ENCODE measurements around the gene COPG2.

Gene COPG2

DNA sequence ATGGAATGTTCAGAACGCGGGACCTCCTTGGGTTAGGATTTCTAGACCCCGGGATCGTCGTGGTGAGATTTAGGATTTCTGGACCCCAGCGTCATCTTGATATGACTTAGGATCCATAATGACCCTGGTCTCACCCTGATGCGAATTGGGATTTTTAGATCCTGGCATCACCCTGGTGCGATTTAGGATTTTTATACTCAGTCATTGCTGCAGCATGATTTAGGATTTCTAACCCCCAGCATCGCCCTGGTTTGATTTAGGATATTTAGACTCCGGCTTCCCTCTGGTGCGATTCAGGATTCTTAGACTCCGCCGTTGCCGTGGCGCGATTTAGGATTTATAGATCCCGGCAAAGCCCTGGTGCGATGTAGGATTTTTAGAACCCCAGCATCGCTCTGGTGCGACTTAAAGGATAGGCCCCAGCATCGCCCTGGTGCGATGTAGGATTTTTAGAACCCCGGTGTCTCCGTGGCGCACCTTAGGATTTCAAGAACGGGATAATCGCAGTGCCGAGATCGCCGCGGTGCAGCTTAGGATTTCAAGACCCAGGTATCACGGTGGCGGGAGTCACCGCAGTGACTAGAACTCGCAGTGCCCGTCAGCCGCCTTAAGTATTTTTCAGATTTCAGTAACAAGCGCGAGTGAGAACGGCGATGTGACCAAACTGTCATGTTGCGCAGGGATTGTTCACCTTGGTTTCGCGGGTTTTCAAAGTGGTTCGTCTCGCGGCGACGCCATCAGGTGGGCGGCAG is 175.8 kb downstream of the COPG2 start:
- no peak for DNase-seq

DNA sequence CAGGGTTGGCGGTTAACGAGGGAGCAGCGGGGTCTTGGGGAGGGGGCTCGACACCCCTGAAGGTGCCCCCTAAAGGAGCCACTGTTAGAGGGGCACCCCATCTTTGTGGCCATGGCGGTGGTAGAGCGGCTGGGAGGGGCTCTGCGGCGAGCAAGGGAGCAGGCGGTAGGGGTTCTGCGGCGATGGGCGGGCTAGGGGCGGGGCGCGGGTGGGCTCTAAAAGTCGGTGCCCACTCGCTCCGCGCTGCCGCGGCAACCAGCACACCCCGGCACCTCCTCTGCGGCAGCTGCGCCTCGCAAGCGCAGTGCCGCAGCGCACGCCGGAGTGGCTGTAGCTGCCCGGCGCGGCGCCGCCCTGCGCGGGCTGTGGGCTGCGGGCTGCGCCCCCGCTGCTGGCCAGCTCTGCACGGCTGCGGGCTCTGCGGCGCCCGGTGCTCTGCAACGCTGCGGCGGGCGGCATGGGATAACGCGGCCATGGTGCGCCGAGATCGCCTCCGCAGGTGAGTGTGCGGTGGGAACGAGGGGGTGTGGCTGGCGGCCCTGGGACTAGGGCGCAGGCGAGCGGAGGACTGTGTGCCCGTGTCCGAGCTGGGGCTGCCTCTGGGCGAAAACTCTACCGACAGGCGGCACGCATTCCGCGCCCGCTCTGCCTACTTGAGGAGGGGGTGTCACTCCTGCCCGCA is 176.6 kb downstream of the COPG2 start, which contains the start of gene MEST:
MEST (plus strand) TSS at position 245 of the 682 bp plus-strand sequence; CDS start at position 474, 229 bp downstream.
- DNase-seq, result peak; percentile 14

DNA sequence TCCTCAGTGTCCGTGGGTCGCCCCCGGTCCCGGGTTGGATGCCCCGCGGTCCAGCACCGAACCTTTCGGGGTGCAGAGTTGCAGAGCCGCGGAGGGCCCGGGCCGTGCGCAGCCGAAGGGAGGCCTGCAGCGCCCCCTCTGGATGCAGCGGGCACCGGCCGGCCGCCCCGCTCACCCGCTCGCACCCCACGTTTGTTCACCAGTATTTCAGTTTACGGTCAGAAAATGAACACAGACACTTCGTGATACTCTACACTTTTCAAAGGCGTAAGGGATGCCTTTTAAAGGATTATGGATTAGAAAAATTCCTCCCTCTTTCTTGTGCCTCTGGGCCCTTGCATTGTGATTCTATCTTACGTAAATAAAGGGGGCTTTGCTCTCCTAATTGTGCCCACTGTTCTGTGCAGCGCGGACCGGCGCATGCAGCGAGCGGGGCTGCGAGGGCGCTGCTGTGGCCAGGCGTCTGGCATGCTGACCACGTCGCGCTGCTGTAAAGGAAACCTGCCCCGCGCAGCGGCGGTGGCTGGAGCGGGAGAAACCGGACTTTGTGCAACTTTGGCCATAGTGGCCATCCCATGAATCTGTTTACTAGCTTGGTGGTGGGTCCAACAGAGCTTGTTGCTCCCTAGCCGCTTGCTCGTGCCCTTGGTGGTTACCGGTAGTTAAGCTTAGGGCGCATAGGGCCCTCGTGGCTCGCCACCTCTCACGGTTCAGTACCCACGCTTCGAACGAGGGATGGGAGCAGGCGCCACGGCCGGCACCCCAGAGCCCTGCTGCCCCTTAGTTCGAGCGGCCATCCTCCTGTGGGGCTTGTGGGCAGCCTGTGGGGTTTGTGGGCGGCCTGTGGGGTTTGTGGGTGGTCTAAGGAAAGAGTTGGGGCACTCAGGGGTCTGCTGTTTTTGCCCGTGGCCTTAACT is 177.4 kb downstream of the COPG2 start:
- peak; percentile 48 for DNase-seq

DNA sequence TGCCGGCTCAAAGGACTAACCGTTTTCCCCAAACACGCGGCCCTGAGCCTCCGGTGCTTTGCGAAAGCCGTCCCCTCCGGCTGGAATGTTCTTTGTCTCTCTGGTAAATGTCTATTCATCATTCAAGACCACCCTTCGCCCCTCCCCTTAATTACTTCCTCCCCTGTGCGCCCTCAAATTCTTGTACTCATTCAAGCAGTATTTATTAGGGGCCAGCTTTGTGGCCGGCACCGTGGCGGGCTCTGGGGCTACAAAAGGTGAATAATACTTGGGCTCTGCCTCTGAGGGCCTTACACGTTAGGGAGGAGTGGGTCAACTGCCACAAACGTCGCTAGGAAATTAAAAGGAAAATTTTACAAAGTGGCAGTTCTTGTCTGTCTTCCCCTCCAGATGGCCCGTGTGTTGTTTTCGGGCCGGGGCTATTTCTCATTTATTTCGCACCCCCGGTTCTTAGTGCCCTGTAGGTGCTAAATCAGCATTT is 178.2 kb downstream of the COPG2 start:
- no peak for DNase-seq

GRCh38 chr7:130489140-130489983 is 179.2 kb downstream of the COPG2 start:
- DNase-seq, result no peak

DNA sequence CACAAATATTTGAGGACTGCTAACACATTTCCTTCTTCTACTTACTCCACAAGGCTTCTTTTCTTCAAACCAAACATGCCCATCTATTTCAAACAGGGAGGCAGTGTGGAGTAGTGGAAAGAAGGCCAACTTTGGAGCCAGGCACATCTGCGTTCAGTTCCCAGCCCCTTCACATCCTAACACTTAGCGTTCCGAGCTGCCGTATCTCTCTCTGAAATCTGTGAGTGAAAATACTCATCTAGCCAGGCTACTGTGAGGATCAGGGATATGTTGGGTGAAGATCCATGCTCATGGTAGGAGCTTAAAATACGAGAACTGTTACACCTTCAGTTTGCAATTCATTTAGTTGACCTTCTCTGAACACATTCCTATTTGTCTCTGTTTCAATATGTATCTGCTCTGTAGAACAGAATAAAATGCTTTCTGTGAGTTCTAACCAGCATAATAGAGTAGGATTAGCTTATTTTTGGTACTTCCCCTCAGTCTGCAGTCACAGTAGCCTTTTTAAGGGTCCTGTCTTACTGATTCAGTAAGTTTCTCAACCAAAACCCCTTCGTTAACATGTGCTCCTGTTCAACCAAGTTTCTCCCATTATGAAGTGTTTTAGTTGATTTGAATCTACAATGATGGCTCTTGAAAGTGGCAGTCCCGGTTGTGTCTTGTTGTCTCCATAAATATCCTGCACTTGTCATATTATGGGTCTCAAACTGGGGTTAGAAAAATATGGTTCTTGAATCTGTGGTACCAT is 180.0 kb downstream of the COPG2 start:
- no peak for DNase-seq

DNA sequence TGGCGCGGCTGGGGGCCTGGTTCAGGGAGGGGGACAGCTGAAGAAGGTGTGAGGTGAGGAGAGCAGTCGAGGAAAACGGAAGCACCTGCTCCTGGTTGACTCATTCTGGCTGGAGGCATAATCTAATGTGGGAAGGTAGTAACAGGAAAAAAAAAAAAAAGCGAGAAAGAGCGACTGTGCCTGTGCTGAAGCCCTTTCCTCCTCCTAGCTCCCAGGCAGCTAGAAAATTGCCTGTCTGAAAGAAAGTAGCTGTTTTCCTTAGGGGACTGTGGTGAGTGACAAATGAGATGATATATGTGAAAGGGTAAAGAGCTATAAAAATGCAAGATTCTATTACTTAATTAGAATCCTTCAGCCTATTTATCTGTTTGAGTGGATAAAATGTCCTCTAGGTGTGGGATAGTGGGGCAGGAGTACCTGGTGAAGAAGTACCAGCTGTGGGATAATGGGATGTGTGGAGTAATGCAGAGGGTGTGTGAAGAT is 181.6 kb downstream of the COPG2 start:
- DNase-seq, result no peak

DNA sequence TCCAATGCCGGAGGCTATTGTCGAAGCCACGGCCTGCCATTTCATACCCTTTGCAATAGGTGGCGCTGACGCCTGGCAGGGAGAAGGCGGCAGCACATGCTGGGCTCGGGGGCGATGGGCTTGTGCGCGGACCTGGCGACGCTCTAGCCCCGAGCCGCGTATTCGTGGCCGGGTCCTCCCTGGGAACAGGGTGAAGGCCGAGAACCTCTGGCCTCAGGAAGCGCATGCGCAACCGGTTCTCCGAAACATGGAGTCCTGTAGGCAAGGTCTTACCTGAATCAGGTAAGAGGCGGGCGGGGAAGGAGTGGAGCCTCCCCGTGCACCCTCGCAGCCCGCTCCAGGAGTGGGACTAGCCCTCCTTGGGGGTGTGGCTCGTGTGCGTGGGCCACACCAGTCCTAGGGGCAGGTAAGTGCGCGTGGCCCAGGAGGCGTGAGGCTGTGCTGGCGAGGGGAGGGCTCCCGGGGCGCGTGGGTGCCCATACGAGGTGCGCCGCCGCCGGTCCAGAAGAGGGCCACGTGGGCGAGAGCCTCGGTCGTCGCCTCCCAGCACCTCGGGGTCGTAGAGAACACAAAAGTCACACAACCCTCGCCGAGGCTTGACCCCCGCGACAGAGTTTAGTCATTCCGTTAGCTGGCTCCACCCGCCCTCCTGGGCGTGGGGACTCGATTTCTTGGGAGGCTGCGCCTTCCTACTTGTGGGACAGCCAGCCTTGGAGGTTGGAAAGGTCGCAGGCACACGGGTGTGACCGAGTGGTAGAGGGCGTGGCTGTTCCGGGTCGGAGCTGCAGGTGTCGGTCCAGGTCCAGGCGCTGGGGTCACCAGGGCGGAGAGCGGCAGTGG is 182.2 kb downstream of the COPG2 start:
- DNase-seq, result peak; percentile 66

DNA sequence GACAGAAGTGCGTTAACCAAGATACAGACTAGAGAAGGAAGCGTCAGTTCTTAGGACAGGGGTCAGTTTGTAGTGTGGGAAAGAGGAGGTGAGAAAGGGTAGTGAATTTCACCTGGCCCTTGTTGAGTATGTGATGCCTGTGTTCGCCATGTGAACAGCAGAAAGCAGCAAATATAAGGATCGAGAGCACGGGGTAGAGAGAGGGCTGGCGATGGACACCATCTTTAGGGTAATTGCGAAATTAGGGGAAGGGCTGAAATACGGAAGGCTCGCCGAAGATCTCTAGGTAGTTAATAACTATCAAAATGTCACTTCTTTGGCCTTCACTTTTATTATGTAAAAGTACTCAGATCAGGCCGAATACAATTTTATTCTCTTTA is 182.8 kb downstream of the COPG2 start:
- no peak for DNase-seq

- DNase-seq, result no peak
These were observed 185.5 kb downstream of the COPG2 start for GRCh38 chr7:130483031-130483430.

DNA sequence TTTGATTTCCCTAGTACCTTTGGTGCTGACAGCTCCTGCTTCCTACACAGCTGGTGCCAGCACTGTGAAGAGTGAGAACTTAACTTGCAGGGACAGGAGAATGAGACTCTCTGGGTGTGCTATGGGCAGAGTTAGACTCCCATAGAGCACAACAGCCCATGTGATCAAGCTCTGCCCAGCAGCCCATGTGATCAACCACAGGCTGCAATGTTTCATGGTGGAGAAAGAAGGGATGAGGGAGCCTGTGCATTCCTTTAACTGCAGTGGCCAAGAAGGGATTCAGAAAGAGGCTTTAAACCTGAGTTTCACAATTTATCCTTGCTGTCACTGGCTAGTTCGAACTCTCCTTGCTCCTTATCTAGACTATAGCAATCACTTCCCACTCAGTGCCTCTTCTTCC is 186.7 kb downstream of the COPG2 start:
- DNase-seq, result no peak

DNA sequence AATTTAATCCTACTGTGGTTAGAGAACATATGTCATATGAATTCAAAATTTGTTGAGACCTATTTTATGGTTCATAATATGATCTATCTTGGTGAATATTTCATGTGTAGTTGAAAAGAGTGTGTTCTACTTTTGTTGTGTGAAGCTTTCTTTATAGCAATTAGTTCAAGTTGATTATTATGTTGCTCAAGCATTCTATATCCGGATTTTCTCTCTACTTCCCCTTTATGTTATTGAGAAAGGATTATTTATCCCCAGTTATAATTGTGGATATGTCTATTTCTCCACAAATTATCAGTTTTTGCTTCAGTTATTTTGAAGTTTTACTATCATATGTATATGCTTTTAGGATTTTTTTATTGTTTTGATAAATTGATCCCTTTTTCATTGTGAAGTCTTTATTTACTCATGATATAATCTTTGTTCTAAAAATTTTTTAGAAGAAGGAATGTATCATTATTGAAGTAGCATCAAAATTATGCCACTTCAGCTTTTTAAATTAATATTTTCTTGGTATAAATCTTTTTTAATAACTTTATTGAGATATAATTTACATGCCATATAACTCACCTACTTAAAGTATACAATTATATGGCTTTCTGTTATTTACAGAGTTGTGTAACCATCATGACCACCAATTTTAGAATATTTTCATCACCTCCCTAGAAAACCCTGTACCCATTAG is 188.7 kb downstream of the COPG2 start:
- DNase-seq, result no peak

DNA sequence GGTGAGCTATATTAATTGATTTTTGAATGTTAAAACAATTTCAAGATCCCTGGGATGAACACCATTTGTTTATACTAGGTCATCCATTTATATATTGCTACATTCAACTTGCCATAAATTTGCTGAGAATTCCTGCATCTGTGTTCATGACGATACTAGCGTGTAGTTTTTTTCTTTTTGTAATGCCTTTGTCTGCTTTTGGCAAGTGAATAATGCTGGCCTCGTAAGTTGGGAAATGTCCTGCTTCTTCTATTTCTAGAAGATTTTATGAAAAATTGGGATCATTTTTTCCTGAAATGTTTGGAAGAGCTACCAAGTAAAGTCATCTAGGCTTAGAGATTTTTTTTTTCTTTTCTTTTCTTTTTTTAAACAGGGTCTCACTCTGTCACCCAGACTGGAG is 189.6 kb downstream of the COPG2 start:
- no peak for DNase-seq

DNA sequence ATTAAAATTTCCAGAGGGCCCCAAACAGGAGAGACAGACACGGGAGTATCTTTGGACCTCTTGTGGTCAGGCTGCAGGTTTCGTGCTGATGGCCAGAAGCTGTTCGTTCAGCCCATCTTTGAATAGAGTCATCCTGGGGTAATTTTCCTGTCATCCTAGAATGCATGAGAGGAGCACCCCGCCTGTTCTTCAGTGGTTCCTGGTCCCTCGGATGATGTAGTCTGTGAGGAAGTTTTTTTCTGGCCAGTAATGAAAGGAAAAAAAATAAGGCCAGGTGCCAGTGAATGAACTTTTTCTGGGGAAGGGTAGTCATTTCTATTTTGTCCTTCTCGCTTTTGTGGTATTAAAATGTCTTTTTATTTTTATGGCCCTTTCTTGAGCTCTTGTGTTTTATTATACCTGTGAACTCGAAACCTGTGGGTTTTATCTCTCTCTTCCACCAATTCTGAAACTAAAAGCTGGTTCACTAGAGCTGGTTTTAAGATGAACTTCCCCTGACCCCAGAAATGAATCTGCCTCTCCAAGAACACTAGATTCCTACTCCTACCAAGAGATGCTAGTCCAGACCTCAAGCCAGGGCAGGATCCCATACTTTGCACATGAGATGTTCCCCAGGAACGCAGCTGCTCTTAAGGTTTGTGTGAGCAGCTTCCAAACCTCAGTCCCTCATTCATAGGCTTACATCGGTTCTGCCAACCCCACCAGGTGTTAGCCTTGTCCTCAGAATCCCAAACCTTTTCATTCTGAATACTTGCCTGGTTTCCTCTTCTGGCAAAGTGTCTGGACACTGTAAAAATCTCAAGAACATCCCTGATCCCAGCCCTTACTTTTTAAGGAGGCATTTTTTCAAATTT is 192.0 kb downstream of the COPG2 start:
- no peak for DNase-seq

DNA sequence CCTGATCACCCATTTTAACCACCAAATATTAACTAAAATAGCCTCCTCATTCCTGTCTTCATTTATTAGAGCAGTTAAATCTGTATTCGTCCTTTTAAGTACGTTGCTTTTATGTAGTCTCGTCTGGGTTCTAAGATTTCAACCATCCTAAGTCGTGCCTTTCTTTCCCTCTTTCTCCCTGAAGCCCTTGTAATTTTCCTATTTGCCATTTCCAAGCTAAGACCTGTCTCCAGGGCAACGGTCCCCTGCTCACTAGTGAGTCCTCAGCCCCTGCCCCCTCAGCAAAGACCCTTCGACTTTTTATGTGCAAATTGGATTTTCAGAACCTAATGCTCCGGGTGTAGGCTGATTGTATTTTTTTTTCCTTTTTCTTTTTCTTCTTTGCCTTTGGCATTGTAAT is 192.8 kb downstream of the COPG2 start:
- no peak for DNase-seq

GRCh38 chr7:130473876-130474275 is 194.7 kb downstream of the COPG2 start:
- DNase-seq, result no peak

GRCh38 chr7:130473289-130473688 is 195.3 kb downstream of the COPG2 start:
- DNase-seq, result no peak

GRCh38 chr7:130471974-130472373 is 196.6 kb downstream of the COPG2 start:
- no peak for DNase-seq

DNA sequence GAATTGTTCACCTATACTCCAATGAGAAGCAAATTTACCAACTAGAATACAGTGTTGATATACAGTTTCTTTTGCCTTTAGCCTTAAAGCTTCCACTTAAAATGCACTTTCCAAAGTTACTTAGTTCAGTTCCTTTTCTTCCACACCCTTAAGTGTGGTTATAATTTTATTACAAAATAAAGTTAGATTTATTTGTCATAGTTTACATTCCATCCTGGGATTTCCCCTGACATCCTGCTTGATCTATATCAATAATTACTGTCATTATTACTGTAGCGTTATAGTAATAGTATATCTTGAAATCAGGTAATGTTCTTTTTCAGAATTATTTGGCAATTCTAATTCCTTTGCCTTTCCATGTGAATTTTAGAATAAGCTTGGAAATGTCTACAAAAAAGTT is 199.9 kb downstream of the COPG2 start:
- DNase-seq, result no peak
